Cardiac muscle cell (in vitro differentiated cells and primary cell): ENCODE data around the gene PROSER2. TPM values are rescaled to one million over a fixed set of nuclear protein-coding genes. Genes with fewer than 3 reads are reported as not detected.
A peak's percentile ranks its signal among the peaks of the same experiment; 100 is the strongest.

Experiments used
- DNase-seq, 2 donors: peaks; one replicate each; pipeline versions ENCODE4 v3.0.0 to v3.0.0-alpha.2; 2010 to 2017; ENCODE audit warnings: low read depth in 1 of 2, low spot score in 1 of 2
- H3K27ac ChIP-seq: fragments of 200-600 bp; sonication (generic); 2 replicates; pipeline ENCODE4 v1.5.1; 2016
- H3K27me3 ChIP-seq: fragments of 200-600 bp; sonication (generic); 2 replicates; pipeline ENCODE4 v1.6.0; 2016; ENCODE audit warnings: control low read depth
- H3K36me3 ChIP-seq: fragments of 200-600 bp; sonication (generic); 2 replicates; pipeline ENCODE4 v1.5.1; 2016; ENCODE audit warnings: control low read depth
- H3K4me1 ChIP-seq: fragments of 200-600 bp; sonication (generic); 2 replicates; pipeline ENCODE4 v1.8.1; 2017; ENCODE audit warnings: low read depth, mild to moderate bottlenecking, mixed run types
- H3K4me3 ChIP-seq: fragments of 200-600 bp; sonication (generic); 2 replicates; pipeline ENCODE4 v1.5.1; 2016; ENCODE audit warnings: mild to moderate bottlenecking
- H3K9me3 ChIP-seq: fragments of 200-600 bp; sonication (generic); 2 replicates; pipeline ENCODE4 v1.5.1; 2017; ENCODE audit warnings: low read depth, mild to moderate bottlenecking, control low read depth
- polyA plus RNA-seq: library from polyadenylated mRNA; unstranded; fragments of >200 nt; fragmentation: Nextera tagmentation; extraction: Ambion mirVana; gene quantifications from 2 replicates; pipeline ENCODE4 v1.2.1, GENCODE V29; 2016
- total RNA-seq: library from RNA; depleted of rRNA; stranded (reverse); fragments of >200 nt; gene quantifications from 2 replicates; pipeline ENCODE4 v1.2.3, GENCODE V29; 2016
- TF ChIP-seq, protein P1 (sequence below): IDR thresholded peaks from 2 replicates; pipeline ENCODE4 v1.5.1; 2012; ENCODE audit warnings: low read depth, mild to moderate bottlenecking, low read length

Gene PROSER2
- total and polyA plus RNA-seq, 2 experiments from 2014 or later, result 11.4 to 20.7 TPM

DNA sequence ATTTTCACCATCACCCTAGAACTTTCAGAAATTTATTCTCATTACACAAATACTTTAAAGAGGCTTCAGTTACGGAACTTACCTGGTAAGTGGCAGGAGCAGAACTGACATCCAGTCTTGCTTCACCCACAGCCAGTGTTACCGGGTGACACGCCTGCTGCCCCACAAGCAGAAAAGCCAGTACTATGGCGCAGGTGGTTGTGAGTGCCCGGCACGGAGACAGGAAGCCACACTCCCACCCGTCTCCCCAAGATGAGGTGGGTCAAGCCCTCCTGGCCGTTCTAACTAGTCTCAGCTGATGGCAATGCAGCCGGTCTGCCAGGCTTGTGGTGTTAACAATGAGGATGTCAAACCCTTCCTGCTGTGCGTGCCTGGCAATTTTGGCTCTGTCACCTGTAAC lies 86.9 kb downstream of the PROSER2 start:
- no peaks in the 10 kb centered on the region for H3K27me3 ChIP-seq
- no peak for DNase-seq
- H3K4me3 ChIP-seq, result no peak overlapping the region
- H3K4me1 ChIP-seq, result no peaks in the 10 kb centered on the region
- H3K27ac ChIP-seq, result no peak overlapping the region
- TF ChIP-seq, protein P1, sequence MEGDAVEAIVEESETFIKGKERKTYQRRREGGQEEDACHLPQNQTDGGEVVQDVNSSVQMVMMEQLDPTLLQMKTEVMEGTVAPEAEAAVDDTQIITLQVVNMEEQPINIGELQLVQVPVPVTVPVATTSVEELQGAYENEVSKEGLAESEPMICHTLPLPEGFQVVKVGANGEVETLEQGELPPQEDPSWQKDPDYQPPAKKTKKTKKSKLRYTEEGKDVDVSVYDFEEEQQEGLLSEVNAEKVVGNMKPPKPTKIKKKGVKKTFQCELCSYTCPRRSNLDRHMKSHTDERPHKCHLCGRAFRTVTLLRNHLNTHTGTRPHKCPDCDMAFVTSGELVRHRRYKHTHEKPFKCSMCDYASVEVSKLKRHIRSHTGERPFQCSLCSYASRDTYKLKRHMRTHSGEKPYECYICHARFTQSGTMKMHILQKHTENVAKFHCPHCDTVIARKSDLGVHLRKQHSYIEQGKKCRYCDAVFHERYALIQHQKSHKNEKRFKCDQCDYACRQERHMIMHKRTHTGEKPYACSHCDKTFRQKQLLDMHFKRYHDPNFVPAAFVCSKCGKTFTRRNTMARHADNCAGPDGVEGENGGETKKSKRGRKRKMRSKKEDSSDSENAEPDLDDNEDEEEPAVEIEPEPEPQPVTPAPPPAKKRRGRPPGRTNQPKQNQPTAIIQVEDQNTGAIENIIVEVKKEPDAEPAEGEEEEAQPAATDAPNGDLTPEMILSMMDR, result no peak
- H3K9me3 ChIP-seq, result no peaks in the 10 kb centered on the region
- H3K36me3 ChIP-seq, result no peaks in the 10 kb centered on the region

DNA sequence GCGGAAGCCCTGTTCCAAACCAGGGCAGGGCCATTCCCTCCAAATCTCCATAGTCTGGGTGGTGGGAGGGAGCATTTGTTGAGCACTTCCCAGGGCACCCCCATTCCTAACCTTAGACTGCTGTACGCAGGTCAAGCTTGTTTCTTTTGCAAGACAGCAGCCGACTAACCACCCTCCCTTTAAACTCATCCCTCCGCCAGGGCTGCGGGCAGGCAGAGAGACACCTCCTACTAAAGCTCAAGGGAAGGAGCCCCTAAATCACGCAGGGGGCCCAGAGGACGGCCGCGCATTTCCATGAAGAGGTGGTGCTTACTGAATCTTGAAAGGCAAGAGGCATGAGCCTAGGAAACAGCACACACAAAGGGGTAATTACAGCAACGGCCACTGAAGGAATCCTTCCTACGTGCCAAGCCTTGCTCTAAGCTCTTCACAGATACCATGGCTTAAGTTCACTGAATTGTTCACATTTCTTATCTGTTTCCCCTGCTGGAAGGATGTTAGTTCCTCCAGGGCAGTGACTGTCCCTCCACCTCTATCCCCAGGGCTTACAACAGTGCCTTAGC lies 90.0 kb downstream of the PROSER2 start:
- no peaks in the 10 kb centered on the region for H3K27me3 ChIP-seq
- no peak overlapping the region for H3K27ac ChIP-seq
- H3K9me3 ChIP-seq, result no peaks in the 10 kb centered on the region
- peaks cover under 1% of the 10 kb centered on the region for H3K4me1 ChIP-seq
- H3K4me3 ChIP-seq, result no peak overlapping the region
- H3K36me3 ChIP-seq, result no peaks in the 10 kb centered on the region
- TF ChIP-seq, protein P1, result no peak
- DNase-seq, result peak; percentile 21 to 27

DNA sequence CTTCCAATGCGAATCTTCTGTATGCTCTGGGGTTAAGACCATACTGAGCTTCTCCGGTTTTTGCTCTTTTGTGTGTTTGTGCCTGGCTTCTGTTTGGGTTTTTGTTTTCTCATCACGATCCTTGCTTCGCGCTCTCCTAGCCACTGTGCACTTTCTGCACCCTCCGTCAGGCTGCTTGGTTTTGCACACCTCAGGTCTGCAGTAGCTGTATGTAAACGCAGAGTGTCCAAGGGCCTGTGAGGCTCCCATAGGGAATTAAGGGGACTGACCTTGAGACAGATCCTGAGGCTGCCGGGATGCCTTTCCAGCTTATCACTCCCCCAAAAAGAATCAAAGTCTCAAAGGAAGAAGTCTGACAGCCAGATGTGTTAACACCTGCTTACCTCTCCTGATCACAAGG lies 95.2 kb downstream of the PROSER2 start:
- DNase-seq, result no peak
- Histone ChIP-seq H3K27me3 (no peaks in the 10 kb centered on the region), H3K27ac (peak overlapping the region; percentile 64), H3K4me1 (peaks cover 3% of the 10 kb centered on the region), H3K4me3 (no peak overlapping the region), H3K36me3 (peaks cover 2% of the 10 kb centered on the region), H3K9me3 (no peaks in the 10 kb centered on the region)
- TF ChIP-seq, protein P1, result no peak

DNA sequence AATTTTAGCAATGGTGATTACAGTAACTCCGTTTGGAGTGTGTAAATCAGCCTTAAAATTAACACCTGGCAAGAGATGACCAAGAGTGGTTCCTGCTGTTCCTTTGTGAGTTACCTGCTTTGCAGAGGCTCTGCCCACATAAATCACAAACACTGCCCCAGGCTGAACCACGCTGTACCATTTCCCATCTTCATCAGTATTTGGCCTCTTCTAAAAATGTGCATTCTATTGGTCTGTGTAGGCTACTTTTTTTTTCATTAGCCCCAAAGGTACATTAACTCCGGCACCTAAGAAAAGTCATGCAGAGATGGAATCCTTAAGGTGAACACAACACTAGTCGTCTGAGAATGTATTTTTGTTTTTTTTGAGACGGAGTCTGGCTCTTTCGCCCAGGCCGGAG lies 96.1 kb downstream of the PROSER2 start:
- TF ChIP-seq, protein P1, result no peak
- Histone ChIP-seq H3K36me3 (peaks cover 2% of the 10 kb centered on the region), H3K9me3 (no peaks in the 10 kb centered on the region), H3K27me3 (no peaks in the 10 kb centered on the region), H3K27ac (peak overlapping the region; percentile 64), H3K4me1 (peaks cover 3% of the 10 kb centered on the region), H3K4me3 (no peak overlapping the region)
- no peak for DNase-seq

Other genes starting within 250 kb of the PROSER2 start
- gene USP6NL, start 211.7 kb upstream of the PROSER2 start, total RNA-seq, result 21.2 and 25.4 TPM in 2 replicates
- 12.1 and 13.6 TPM in 2 replicates for gene USP6NL, start 211.7 kb upstream of the PROSER2 start, polyA plus RNA-seq
- 17.8 and 32.0 TPM in 2 replicates for gene ECHDC3, start 81.0 kb upstream of the PROSER2 start, total RNA-seq
- 8.4 and 26.3 TPM in 2 replicates for gene ECHDC3, start 81.0 kb upstream of the PROSER2 start, polyA plus RNA-seq
- gene UPF2, start 219.5 kb downstream of the PROSER2 start, total RNA-seq, result 7.4 and 12.8 TPM in 2 replicates
- gene UPF2, start 219.5 kb downstream of the PROSER2 start, polyA plus RNA-seq, result 13.2 and 15.3 TPM in 2 replicates
- gene DHTKD1, start 245.6 kb downstream of the PROSER2 start, total RNA-seq, result 34.5 and 51.6 TPM in 2 replicates
- 36.5 and 51.2 TPM in 2 replicates for gene DHTKD1, start 245.6 kb downstream of the PROSER2 start, polyA plus RNA-seq